DOHH2 (cell line): ENCODE data around the gene AGFG1.

Experiments used
- H3F3A ChIP-seq: fragments of 200-600 bp; sonication (generic), shearing (Covaris generic); 2 replicates; pipeline ENCODE4 v1.6.0; 2016; ENCODE audit warnings: antibody characterized with exemption, mild to moderate bottlenecking; ENCODE audit not compliant: control insufficient read depth, insufficient read depth
- H3K27ac ChIP-seq: fragments of 200-600 bp; sonication (generic); 2 replicates; pipeline ENCODE4 v1.5.1; 2014; ENCODE audit warnings: low read depth, mild to moderate bottlenecking, low read length, moderate library complexity
- H3K27me3 ChIP-seq: fragments of 200-600 bp; sonication (generic); 2 replicates; pipeline ENCODE4 v1.6.1; 2014; ENCODE audit warnings: mild to moderate bottlenecking, low read length, mixed read lengths; ENCODE audit not compliant: control insufficient read depth
- H3K36me3 ChIP-seq: fragments of 200-600 bp; sonication (generic); 2 replicates; pipeline ENCODE4 v1.6.1; 2014; ENCODE audit warnings: mild to moderate bottlenecking, low read length, moderate library complexity, mixed read lengths; ENCODE audit not compliant: control insufficient read depth
- H3K4me1 ChIP-seq: fragments of 200-600 bp; sonication (generic); 2 replicates; pipeline ENCODE4 v1.6.1; 2014; ENCODE audit warnings: mild to moderate bottlenecking, low read length, mixed read lengths; ENCODE audit not compliant: control insufficient read depth
- H3K4me2 ChIP-seq: fragments of 200-600 bp; sonication (generic); 2 replicates; pipeline ENCODE4 v1.6.0; 2014; ENCODE audit warnings: mild to moderate bottlenecking, low read length, moderate library complexity
- H3K4me3 ChIP-seq: fragments of 200-600 bp; sonication (generic); 2 replicates; pipeline ENCODE4 v1.5.1; 2014; ENCODE audit warnings: mild to moderate bottlenecking, low read length, mixed read lengths
- H3K79me2 ChIP-seq: fragments of 200-600 bp; sonication (generic); 2 replicates; pipeline ENCODE4 v1.6.1; 2014; ENCODE audit warnings: mild to moderate bottlenecking, low read length, mixed read lengths; ENCODE audit not compliant: control insufficient read depth
- H3K9me2 ChIP-seq: fragments of 200-600 bp; sonication (generic); replicated peaks from 2 replicates; pipeline ENCODE4 v1.6.1; 2014; ENCODE audit warnings: mild to moderate bottlenecking, low read length, mixed read lengths; ENCODE audit not compliant: control insufficient read depth
- H3K9me3 ChIP-seq: fragments of 200-600 bp; sonication (generic); 2 replicates; pipeline ENCODE4 v1.6.1; 2014; ENCODE audit warnings: antibody characterized with exemption, low read length, mixed read lengths; ENCODE audit not compliant: control insufficient read depth, insufficient read depth
- H4K20me1 ChIP-seq: fragments of 200-600 bp; sonication (generic); 2 replicates; pipeline ENCODE4 v1.6.0; 2014; ENCODE audit warnings: low read depth, mild to moderate bottlenecking, antibody characterized with exemption, low read length, moderate library complexity; ENCODE audit not compliant: control insufficient read depth, insufficient read depth
- CTCF ChIP-seq: fragments of 200-600 bp; sonication (generic); IDR thresholded peaks from one replicate; pipeline ENCODE4 v1.5.1; 2014; ENCODE audit warnings: antibody characterized with exemption, mild to moderate bottlenecking, low read depth, low read length; ENCODE audit not compliant: poor library complexity, severe bottlenecking
- EZH2phosphoT487 ChIP-seq: fragments of 200-600 bp; sonication (generic); IDR thresholded peaks from 2 replicates; pipeline ENCODE4 v1.6.1; 2017; ENCODE audit warnings: borderline replicate concordance, mild to moderate bottlenecking, antibody characterized with exemption, low read length, moderate library complexity, mixed read lengths

AGFG1 gene

GRCh38 chr2:227576812-227577211 is 104.9 kb downstream of the AGFG1 start:
- no peak for TF ChIP-seq EZH2phosphoT487
- TF ChIP-seq CTCF = no peak
- Histone ChIP-seq H4K20me1 (no peaks in the 10 kb centered on the region), H3K9me3 (no peaks in the 10 kb centered on the region), H3K9me2 (no peaks in the 10 kb centered on the region), H3K79me2 (no peaks in the 10 kb centered on the region), H3K4me1 (no peaks in the 10 kb centered on the region), H3K4me2 (no peak overlapping the region), H3F3A (no peaks in the 10 kb centered on the region), H3K36me3 (no peaks in the 10 kb centered on the region), H3K27me3 (peaks cover 8% of the 10 kb centered on the region; the same call in 1 of the 2 replicates), H3K4me3 (no peak overlapping the region), H3K27ac (no peak overlapping the region)

DNA sequence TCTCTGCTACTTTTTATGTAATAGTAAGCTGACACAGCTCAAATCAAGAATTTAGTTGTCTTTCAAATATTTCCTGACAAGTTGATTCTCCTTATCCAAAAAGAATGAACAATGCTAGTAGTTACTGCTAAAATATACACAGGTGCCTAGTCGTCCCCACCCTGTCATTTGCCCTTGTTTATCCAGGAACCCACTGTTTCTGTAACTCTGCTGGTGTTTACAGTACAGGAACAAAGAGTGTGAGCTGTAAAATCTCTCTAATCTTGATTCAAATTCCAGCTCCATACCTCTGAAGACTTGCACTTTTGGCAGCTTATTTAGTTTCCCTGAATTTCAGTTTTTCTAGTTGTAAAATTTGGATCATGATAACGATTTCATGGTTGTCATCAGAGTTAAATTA is 105.6 kb downstream of the AGFG1 start:
- no peaks in the 10 kb centered on the region for H3F3A ChIP-seq
- H3K4me2 ChIP-seq = no peak overlapping the region
- H3K27ac ChIP-seq = no peak overlapping the region
- peaks cover 8% of the 10 kb centered on the region; the same call in 1 of the 2 replicates for H3K27me3 ChIP-seq
- no peaks in the 10 kb centered on the region for H4K20me1 ChIP-seq
- H3K79me2 ChIP-seq = no peaks in the 10 kb centered on the region
- peaks cover 4% of the 10 kb centered on the region for H3K9me3 ChIP-seq
- no peak overlapping the region for H3K4me3 ChIP-seq
- no peaks in the 10 kb centered on the region for H3K36me3 ChIP-seq
- H3K4me1 ChIP-seq = no peaks in the 10 kb centered on the region
- H3K9me2 ChIP-seq = no peaks in the 10 kb centered on the region
- no peak for TF ChIP-seq EZH2phosphoT487
- TF ChIP-seq CTCF = no peak

GRCh38 chr2:227578642-227579041 is 106.7 kb downstream of the AGFG1 start:
- H3F3A ChIP-seq = no peaks in the 10 kb centered on the region
- H3K4me1 ChIP-seq = no peaks in the 10 kb centered on the region
- no peak overlapping the region for H3K27ac ChIP-seq
- H4K20me1 ChIP-seq = no peaks in the 10 kb centered on the region
- H3K4me2 ChIP-seq = no peak overlapping the region
- TF ChIP-seq EZH2phosphoT487 (no peak), CTCF (no peak)
- H3K4me3 ChIP-seq = no peak overlapping the region
- peaks cover 8% of the 10 kb centered on the region for H3K9me3 ChIP-seq
- H3K36me3 ChIP-seq = no peaks in the 10 kb centered on the region
- H3K27me3 ChIP-seq = peaks cover 8% of the 10 kb centered on the region; the same call in 1 of the 2 replicates
- no peaks in the 10 kb centered on the region for H3K9me2 ChIP-seq
- H3K79me2 ChIP-seq = no peaks in the 10 kb centered on the region
